Small intestine (tissue), 7 donors: ENCODE measurements around the gene SOX6. TPM values are rescaled to one million over a fixed set of nuclear protein-coding genes. Genes with fewer than 3 reads are reported as not detected.

Experiments used
- DNase-seq, 2 donors: peaks; one replicate each; pipeline versions ENCODE4 v3.0.0 to v3.0.0-alpha.2; 2013
- FAIRE-seq: peaks from 2 replicates; lab custom pipeline; 2012; peaks lifted over from hg19 to GRCh38; lab: Jason Lieb, UNC
- H3K27ac ChIP-seq, 3 donors: one replicate each; pipeline ENCODE4 v1.5.1; 2013; ENCODE audit warnings: low read length in 2 of 3, mild to moderate bottlenecking in 2 of 3, control low read depth in 1 of 3, inconsistent platforms in 1 of 3, low read depth in 1 of 3, moderate library complexity in 1 of 3
- H3K27me3 ChIP-seq, 3 donors: one replicate each; pipeline ENCODE4 v1.6.1; 2013; ENCODE audit warnings: low read length in 3 of 3, inconsistent platforms in 1 of 3; ENCODE audit not compliant: control insufficient read depth in 3 of 3, insufficient read depth in 3 of 3
- H3K36me3 ChIP-seq, 3 donors: one replicate each; pipeline ENCODE4 v1.6.1; 2013; ENCODE audit warnings: low read length in 3 of 3, inconsistent platforms in 1 of 3, low read depth in 1 of 3, mild to moderate bottlenecking in 1 of 3, moderate library complexity in 1 of 3; ENCODE audit not compliant: control insufficient read depth in 3 of 3, insufficient read depth in 2 of 3
- H3K4me1 ChIP-seq, 3 donors: one replicate each; pipeline ENCODE4 v1.6.1; 2013; ENCODE audit warnings: low read length in 2 of 3, inconsistent platforms in 1 of 3, low read depth in 1 of 3, mild to moderate bottlenecking in 1 of 3, moderate library complexity in 1 of 3; ENCODE audit not compliant: control insufficient read depth in 3 of 3, insufficient read depth in 2 of 3
- H3K4me3 ChIP-seq, 3 donors: one replicate each; pipeline ENCODE4 v1.5.1; 2013; ENCODE audit warnings: low read length in 3 of 3, control low read depth in 1 of 3, inconsistent platforms in 1 of 3, low read depth in 1 of 3, mild to moderate bottlenecking in 1 of 3, moderate library complexity in 1 of 3
- H3K9me3 ChIP-seq, 2 donors: one replicate each; pipeline ENCODE4 v1.6.1; 2013; ENCODE audit warnings: low read depth in 1 of 2, low read length in 1 of 2; ENCODE audit not compliant: control insufficient read depth in 2 of 2, insufficient read depth in 1 of 2
- WGBS, 3 donors: extraction: QIAGEN DNeasy Blood & Tissue Kit; methylation state at CpG; one replicate each; pipeline ENCODE4 v1.1.7; 2013; 5-methylcytosine and 5-hydroxymethylcytosine counted together
- polyA plus RNA-seq, 4 donors: library from polyadenylated mRNA; stranded (reverse) in 3 of 4; unstranded in 1 of 4; fragments of 200-250 nt in 3 of 4; fragments of 120-200 nt in 1 of 4; gene quantifications; one replicate each; pipeline versions ENCODE4 v1.2.1 to v1.2.3, GENCODE V29; 2013
- donor health status: healthy with polysubstance abuse.
- donor health status: control.
- donor health status: control.
- donor health status: Bipolar disorder and iron deficiency.
- donor health status: healthy.

Gene SOX6
- polyA plus RNA-seq, 4 donors = 4.6 to 52.4 (median 7.7) TPM

GRCh38 chr11:16271258-16271657, 85.1 kb downstream of the SOX6 start:
- H3K4me3 ChIP-seq = no peak overlapping the region
- H3K9me3 ChIP-seq = no peaks in the 10 kb centered on the region
- no peaks in the 10 kb centered on the region for H3K36me3 ChIP-seq
- 60 to 89% (median 70%) methylated on average over 1 of the region's 1 CpG for WGBS, 3 donors
- H3K27me3 ChIP-seq = no peaks in the 10 kb centered on the region
- H3K4me1 ChIP-seq = no peaks in the 10 kb centered on the region
- no peak overlapping the region for H3K27ac ChIP-seq
- DNase-seq (no peak), FAIRE-seq (no peak)

GRCh38 chr11:16266021-16266420, 90.3 kb downstream of the SOX6 start:
- FAIRE-seq (no peak), DNase-seq (no peak)
- Histone ChIP-seq H3K4me1 (peaks cover 0 to 7% (median 0%) of the 10 kb centered on the region in 3 donors), H3K27ac (no peak overlapping the region), H3K27me3 (no peaks in the 10 kb centered on the region), H3K9me3 (no peaks in the 10 kb centered on the region), H3K36me3 (no peaks in the 10 kb centered on the region), H3K4me3 (no peak overlapping the region)

- FAIRE-seq (no peak), DNase-seq (no peak)
- H3K36me3 ChIP-seq = no peaks in the 10 kb centered on the region
- H3K27ac ChIP-seq = no peak overlapping the region
- 74 to 92% (median 83%) methylated on average over 3 of the region's 3 CpGs for WGBS, 3 donors
- H3K9me3 ChIP-seq = no peaks in the 10 kb centered on the region
- no peaks in the 10 kb centered on the region for H3K27me3 ChIP-seq
- H3K4me1 ChIP-seq = peaks cover 0 to 7% (median 0%) of the 10 kb centered on the region in 3 donors
- no peak overlapping the region for H3K4me3 ChIP-seq
Measured at GRCh38 chr11:16265022-16265421, 91.3 kb downstream of the SOX6 start.

- Histone ChIP-seq H3K4me3 (no peak overlapping the region), H3K4me1 (peaks cover 0 to 7% (median 0%) of the 10 kb centered on the region in 3 donors), H3K36me3 (no peaks in the 10 kb centered on the region), H3K27me3 (no peaks in the 10 kb centered on the region), H3K9me3 (no peaks in the 10 kb centered on the region), H3K27ac (peak overlapping the region in 1 of 3 donors; percentile 11)
- no peak for FAIRE-seq
- no peak for DNase-seq
Measured at GRCh38 chr11:16262645-16262955, 93.7 kb downstream of the SOX6 start.

GRCh38 chr11:16261836-16262644, 94.3 kb downstream of the SOX6 start:
- peaks cover 0 to 7% (median 0%) of the 10 kb centered on the region in 3 donors for H3K4me1 ChIP-seq
- no peaks in the 10 kb centered on the region for H3K9me3 ChIP-seq
- H3K27me3 ChIP-seq = no peaks in the 10 kb centered on the region
- FAIRE-seq (no peak), DNase-seq (peak; percentile 47 to 72)
- 54 to 70% (median 54%) methylated on average over 3 of the region's 3 CpGs for WGBS, 3 donors
- no peak overlapping the region for H3K4me3 ChIP-seq
- peak overlapping the region in 2 of 3 donors; percentile 11 to 13 for H3K27ac ChIP-seq
- H3K36me3 ChIP-seq = no peaks in the 10 kb centered on the region

GRCh38 chr11:16252373-16252772, 104.0 kb downstream of the SOX6 start:
- H3K27me3 ChIP-seq = no peaks in the 10 kb centered on the region
- no peak overlapping the region for H3K4me3 ChIP-seq
- peak; percentile 16 to 17 for DNase-seq
- WGBS, 3 donors = 38 to 58% (median 54%) methylated on average over 4 of the region's 4 CpGs
- no peak for FAIRE-seq
- H3K4me1 ChIP-seq = no peaks in the 10 kb centered on the region
- peaks cover 0 to 10% (median 0%) of the 10 kb centered on the region in 3 donors for H3K36me3 ChIP-seq
- no peak overlapping the region for H3K27ac ChIP-seq
- H3K9me3 ChIP-seq = peaks cover 0 to 12% of the 10 kb centered on the region in 2 donors

GRCh38 chr11:16248248-16248647, 108.1 kb downstream of the SOX6 start:
- peaks cover 0 to 12% of the 10 kb centered on the region in 2 donors for H3K9me3 ChIP-seq
- no peak for FAIRE-seq
- no peaks in the 10 kb centered on the region for H3K27me3 ChIP-seq
- peaks cover 0 to 10% (median 0%) of the 10 kb centered on the region in 3 donors for H3K36me3 ChIP-seq
- no peaks in the 10 kb centered on the region for H3K4me1 ChIP-seq
- no peak overlapping the region for H3K27ac ChIP-seq
- no peak overlapping the region for H3K4me3 ChIP-seq
- DNase-seq = no peak
- WGBS, 3 donors = 80 to 85% (median 83%) methylated on average over 2 of the region's 2 CpGs

GRCh38 chr11:16242806-16243205, 113.5 kb downstream of the SOX6 start:
- peaks cover 0 to 2% of the 10 kb centered on the region in 2 donors for H3K9me3 ChIP-seq
- no peaks in the 10 kb centered on the region for H3K36me3 ChIP-seq
- FAIRE-seq (no peak), DNase-seq (no peak)
- 80 to 92% (median 81%) methylated on average over 2 of the region's 2 CpGs for WGBS, 3 donors
- no peaks in the 10 kb centered on the region for H3K27me3 ChIP-seq
- no peaks in the 10 kb centered on the region for H3K4me1 ChIP-seq
- no peak overlapping the region for H3K27ac ChIP-seq
- no peak overlapping the region for H3K4me3 ChIP-seq

GRCh38 chr11:16240687-16241086, 115.7 kb downstream of the SOX6 start:
- DNase-seq = no peak
- Histone ChIP-seq H3K27me3 (no peaks in the 10 kb centered on the region), H3K36me3 (no peaks in the 10 kb centered on the region), H3K4me1 (no peaks in the 10 kb centered on the region), H3K4me3 (no peak overlapping the region), H3K9me3 (no peaks in the 10 kb centered on the region), H3K27ac (no peak overlapping the region)
- WGBS, 3 donors = 97 to 100% (median 99%) methylated on average over 1 of the region's 1 CpG
- FAIRE-seq = no peak
